Superior temporal gyrus (tissue), 1 donor: ENCODE results near the gene BAIAP2.
"Not testable (repeated sequence)": the region's sequence is repeated elsewhere in the genome, so short reads cannot be mapped to it uniquely, and the experiment has no call there.

Source experiments
- DNase-seq: peaks from one replicate; pipeline ENCODE4 v3.0.0-alpha.2; 2016; ENCODE audit errors: extremely low spot score

Gene BAIAP2

DNA sequence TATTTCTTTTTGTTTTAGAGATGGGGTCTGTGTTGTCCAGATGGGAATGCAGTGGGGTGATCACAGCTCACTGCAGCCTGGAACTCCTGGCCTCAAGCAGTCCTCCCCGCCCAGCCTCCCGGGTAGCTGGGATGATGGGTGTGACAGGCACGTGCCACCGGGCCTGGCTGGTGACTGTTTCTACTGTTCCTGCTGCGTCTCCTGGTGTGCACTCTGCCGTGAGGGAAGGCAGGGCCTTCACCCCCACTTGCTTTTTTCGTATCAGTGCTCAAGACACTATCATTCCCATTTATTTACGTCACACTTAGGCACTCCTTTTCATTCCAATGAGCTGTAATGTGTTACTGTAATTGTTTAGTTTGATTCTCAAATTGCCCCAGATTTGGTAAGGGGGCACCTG, 105.1 kb downstream of the BAIAP2 start:
- DNase-seq, result peak; percentile 9

GRCh38 chr17:81140695-81141094, 105.7 kb downstream of the BAIAP2 start:
- DNase-seq, result no peak

GRCh38 chr17:81142301-81143199, 107.6 kb downstream of the BAIAP2 start:
- peak; percentile 92 for DNase-seq

DNA sequence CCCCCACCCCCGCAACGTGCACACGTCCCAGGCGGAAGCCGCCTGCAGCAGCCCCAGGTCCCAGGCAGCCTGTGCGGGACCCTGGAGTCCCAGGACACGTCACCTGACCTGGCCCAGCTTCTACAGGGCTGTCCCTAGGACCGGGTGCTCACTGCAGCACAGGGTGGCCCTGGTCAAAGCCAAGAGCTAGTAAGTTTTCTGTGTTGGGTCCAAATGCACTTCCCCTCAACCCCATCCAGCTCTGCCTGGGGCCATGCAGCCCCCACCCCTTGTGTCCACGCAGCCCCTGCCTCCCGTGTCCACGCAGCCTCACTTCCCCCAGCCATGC, 108.2 kb downstream of the BAIAP2 start:
- no peak for DNase-seq

DNA sequence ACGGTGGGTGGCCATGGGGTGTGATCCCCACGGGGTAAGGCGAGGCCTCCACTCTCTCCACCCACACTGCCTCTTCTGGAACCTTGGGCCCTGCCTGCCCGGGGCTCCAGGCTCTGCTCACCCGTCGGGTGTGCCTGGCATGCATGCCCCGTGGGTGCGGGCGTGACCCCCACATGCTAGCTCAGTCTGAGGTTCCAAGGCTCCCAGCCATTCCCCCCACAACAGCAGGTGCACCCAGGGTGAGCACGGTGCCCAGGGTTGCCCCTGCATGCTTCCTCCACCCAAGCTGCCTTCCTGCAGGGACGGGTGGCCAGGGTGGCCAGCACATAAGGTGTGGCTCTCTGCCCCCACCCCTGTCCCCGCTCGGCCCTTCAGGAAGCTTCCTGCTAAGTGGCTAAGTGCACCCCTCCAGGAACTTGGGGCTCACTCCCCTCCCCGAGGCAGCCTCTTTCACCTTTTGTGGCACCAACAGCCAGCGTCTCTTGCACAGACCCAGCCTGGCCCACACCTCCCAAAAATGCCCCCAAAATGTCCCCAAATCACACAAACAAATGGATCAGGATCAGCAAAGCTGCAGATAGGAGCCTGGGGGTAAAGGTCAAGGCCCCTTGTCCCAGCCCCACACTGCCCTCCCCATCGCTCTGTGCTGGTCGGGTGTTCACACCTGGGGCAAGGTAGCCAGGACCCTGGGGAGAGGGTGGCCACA, 108.9 kb downstream of the BAIAP2 start:
- no peak for DNase-seq

DNA sequence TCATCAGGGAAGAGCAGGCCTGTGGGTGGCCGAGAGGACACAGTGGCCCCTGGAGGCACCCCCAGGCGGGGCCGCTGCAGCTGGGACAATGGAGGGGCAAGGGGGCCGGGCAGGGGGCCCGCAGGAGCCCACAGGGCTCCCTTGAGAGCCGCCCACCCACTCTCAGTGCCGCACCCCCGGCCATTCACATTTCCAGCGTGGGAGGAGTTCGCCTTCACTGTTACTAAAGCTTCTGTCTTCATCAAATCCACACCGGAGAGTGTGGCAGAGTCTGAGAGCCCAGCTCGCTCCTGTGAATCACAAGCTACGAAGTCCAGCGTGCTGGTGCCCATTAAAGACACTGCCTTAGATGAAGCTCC, 109.5 kb downstream of the BAIAP2 start:
- DNase-seq, result peak; percentile 17

DNA sequence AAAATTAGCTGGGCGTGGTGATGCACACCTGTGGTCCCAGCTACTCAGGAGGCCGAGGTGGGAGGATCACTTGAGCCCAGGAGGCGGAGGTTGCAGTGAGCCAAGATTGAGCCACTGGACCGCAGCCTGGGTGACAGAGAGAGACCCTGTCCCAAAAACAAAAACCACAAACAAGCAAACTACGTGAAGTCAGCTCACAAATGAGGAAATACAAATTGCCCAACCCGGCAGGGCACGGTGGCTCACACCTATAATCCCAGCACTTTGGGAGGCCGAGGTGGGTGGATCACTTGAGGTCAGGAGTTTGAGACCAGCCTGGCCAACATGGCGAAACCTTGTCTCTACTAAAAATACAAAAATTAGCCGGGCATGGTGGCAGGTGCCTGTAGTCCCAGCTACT, 111.3 kb downstream of the BAIAP2 start:
- not testable (repeated sequence) for DNase-seq

DNA sequence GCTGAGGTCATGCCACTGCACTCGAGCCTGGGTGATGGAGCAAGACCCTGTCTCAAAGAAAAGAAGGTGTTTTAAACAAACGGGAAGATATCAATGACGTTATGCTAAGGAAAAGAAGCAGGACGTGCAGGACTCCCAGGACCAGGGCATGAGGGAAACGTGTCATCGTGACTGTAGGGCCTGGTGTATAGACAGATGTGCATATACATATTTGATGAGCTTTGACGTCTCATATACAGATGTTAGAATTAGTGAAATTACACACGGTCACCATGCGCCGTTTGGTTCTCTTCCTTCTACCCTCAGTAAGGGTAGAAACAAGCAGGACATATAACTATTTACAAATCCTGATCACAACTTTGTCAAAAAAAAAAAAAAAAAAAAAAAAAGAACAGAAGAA, 112.8 kb downstream of the BAIAP2 start:
- DNase-seq, result no peak

DNA sequence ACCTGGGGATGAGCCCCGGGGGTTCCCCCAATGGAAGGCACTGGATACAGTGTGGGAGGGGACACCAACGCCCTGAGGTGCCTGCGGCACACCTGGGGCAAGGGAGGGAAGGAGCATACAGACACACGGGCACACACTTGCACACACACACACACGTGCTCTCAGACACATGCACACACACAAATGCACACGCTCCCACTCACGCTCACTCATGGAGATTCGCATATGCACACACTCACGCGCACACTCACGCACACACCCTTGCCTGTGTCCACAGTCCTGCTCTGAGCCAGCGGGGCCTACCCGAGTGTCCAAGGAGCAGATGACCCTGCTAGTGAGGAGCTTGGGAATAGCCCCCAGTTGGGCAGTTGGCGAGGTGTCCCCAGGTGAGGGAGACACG, 113.6 kb downstream of the BAIAP2 start:
- DNase-seq, result no peak

DNA sequence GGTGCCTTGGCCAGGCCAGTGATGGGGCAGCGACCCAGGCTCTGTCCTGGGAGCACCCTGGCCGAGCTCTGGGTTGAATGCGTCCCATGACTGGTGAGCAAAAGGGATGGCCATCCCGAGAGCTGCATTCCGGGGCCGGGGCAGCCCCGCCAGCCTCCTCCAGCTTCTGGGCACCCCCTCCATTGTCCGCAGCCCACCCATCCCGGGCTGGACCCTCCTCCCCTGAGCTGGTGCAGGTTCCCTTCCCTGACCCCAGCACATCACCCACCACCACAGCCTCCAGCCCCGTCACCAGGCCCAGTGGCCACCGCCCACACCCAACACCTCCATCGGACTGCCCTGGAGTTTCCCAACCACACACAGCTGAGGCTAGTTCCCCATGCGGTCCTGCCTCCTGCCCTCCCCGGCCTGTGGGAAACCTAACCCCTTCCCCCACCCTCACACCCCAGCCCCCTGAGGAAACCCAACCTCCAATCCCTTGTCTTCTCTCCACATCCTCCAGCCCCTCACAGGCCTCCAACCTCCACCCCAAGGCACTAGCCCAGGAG, 114.1 kb downstream of the BAIAP2 start:
- DNase-seq, result no peak

- DNase-seq, result no peak
These were observed 115.6 kb downstream of the BAIAP2 start for GRCh38 chr17:81150377-81151077.

GRCh38 chr17:81151278-81151677, 116.3 kb downstream of the BAIAP2 start:
- DNase-seq, result no peak

DNA sequence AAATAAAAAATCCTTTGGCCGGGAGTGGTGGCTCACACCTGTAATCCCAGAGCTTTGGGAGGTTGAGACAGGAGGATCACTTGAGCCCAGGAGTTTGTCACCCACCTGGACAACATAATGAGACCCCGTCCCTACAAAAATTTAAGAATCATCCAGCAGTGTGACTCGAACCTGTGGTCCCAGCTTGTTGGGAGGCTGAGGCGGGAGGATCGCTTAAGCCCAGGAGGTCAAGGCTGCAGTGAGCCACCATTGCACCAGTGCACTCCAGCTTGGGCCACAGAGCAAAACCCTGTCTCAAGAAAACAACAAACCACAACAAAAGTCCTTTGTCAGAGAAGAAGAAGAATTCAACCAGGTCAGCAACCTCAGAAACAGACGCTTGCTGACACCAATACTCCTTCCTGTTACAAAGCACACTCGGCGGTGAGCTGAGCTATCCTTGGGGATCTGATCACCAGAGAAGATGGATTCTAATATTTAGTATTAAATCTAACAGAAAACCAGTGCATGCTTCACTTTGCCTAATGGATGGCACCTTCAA, 117.4 kb downstream of the BAIAP2 start:
- DNase-seq, result no peak

DNA sequence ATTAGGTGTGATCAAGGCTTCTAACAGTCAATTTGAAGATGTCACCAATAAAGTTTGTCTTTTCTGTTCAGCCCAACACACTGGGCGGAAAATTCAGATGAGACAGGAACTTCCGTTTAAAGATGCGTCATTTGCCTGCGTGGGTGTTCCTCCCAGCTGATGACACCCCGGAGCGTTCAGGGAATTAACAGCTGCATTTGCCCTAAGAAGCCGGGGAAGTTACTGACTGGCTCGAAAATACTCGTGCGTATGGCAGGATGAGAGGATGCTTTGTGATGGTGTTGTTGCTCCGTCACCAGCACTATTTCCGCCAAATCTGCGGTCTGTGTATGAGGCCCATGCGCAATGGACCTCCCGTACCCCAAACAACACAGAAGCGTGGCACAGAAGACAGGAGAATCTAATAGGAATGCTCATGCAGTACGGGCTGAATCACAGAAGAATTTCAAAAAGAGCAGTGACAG, 118.4 kb downstream of the BAIAP2 start:
- peak; percentile 92 for DNase-seq

DNA sequence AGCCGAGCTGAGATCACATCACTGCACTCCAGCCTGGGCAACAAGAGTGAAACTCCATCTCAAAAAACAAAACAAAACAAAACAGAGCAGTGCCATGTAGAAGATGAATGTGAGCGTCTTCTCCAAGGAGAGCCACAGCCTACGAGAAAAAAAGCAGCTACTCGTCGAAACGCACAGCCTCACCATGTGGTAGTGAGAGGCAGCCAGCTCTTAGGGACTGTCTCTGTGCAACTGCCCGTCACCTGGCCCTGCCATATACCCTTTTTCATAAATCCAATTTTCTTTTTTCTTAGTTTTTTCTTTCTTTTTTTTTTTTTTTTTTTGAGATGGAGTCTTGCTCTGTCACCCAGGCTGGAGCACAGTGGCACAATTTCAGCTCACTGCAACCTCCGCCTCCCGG, 119.1 kb downstream of the BAIAP2 start:
- not testable (repeated sequence) for DNase-seq

DNA sequence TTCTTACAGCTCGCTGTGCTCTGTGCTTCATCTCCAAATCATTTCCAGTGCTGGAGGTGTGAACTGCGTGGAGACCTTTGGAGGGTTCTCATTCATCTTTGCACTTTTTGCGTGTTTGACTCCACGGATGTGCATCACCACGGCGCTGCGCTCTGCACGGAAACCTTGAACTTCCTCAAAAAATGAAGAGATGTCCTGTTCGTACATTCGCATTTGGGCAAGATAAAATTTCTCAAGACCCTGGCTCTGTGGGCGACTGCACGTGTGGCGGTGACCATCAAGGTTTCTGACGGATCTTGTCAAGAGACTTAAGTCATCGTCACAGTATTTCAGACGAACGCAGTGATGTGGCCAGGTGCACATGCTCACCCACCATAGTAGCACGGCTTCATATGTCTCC, 120.0 kb downstream of the BAIAP2 start:
- no peak for DNase-seq

DNA sequence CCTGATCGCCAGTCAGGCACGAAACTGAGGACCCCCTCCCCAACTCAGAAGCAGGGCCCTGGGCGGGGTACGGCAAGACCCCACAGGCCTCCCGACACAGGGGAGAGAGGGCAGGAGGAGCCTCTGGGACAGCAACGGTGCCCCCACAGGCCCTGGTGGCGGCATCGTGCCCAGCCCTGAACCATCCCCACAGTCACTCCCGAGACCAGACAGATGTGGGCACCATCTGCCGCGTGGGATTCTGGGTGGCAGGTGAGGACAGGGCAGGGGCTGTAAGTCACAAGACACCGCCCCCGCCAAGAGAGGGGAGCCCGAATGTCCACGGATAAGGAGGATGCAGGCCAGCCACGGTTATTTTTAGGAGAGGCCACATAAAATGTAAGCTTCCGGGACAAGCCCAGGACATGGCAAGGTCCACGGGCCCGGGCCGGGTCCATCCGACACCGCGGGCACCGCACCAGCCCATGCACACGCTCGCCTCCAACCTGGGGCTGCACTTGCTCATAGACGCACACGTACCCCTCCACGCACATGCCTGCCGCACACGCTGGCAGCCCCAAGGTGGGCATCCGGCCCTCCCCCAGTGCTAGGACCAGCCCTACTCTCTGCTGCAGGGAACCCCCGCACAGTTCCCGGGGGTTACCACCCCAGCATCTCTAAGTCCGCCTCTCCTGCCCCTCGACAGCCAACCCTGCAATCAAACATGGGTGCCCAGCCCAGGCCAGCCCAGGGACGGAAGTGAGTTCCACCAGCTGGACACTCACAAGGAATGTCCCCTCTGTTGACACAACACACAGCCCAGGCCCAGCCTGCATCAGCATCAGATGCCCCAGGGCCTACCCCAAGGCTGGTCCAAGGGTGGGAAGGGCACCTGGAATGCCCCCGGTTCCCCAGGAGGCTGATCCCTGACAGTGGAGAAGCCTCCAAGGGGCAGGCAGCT, 122.2 kb downstream of the BAIAP2 start:
- DNase-seq, result no peak

DNA sequence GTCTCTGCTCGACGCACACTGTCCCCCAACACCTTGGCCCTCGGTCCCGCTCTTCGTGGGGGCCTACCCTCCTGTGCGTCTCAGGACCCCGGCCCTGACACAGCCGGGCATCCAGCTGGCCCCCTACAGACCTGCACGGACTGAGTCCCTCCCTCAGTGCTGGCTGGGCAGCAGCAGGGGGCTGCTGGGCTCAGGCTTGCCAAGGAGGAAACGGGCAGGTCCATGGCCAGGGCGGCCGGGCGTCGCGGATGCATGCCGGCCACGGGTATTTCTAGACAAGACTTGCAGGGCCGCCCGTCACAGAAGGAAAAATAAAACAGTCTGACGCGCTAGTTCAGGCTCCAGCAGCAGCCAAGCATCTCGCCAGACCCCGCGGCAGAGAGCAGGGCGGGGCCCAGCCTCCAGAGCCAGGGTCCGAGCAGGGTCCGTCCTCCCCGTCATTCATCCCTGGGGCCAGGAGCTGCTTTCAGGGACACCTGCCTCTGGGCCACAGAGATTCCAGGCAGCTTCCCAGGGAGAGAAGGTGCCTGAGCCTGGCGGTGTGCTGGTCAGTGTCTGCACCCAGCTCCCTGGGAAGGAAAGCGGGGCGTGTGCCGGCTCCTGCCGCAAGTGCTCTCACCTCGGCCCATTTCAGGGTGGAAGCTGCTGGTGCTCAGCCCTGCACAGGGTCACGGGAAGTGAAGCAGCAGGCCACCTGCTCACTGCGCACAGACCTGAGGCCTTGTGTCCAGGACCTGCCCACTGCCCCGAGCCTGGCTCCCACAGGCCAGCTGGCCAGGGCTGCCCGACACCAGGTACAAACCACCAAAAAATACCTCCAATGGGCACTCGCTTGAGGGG, 123.1 kb downstream of the BAIAP2 start:
- no peak for DNase-seq

GRCh38 chr17:81158688-81159590, 124.0 kb downstream of the BAIAP2 start:
- no peak for DNase-seq
